Measurements from ENCODE around the gene FLII. TPM values are rescaled to one million over a fixed set of nuclear protein-coding genes. Genes with fewer than 3 reads are reported as not detected.

The FLII gene
- total RNA-seq, 4 donors from 2014 or later, result 283 to 543 (median 310) TPM

- no peak for ATAC-seq
- H3K27me3 ChIP-seq, result no peaks in the 10 kb centered on the region
- TF ChIP-seq EP300 (IDR thresholded peaks at IDR 0.05), result no peak
- no peak for TF ChIP-seq POLR2AphosphoS5 (IDR thresholded peaks at IDR 0.05)
- WGBS, 2 donors (ENCODE audit: low coverage in 1 of 2), result 94 to 97% methylated on average over 3 to 6 of the region's 11 CpGs
- H3K4me1 ChIP-seq, result no peaks in the 10 kb centered on the region
- no peaks in the 10 kb centered on the region for H3K9me3 ChIP-seq
- H3K27ac ChIP-seq, result no peak overlapping the region
- no peak overlapping the region for H3K4me3 ChIP-seq
- H3K36me3 ChIP-seq, result peaks cover 0 to 100% of the 10 kb centered on the region in 2 donors
These were observed 26.8 kb upstream of the FLII start for GRCh38 chr17:18285296-18285695.

DNA sequence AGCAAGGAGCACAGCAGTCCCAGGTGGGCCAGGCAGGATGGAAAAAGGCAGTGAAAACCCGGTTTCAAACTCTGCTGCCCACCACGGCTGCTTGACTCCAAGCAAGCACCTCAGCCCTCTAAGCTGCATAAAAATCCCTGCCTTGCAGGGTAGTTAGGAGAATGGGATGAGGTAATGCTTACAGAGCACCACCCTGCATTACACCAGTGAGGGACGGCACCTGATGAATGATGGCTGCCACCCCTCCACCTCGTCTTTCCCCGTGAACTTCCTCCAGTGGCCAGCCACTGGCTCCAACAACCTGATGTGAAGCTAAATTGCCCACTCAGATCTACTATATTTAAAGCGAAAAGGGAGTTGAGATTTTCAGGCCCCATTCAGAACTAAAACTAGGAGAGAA, 23.2 kb upstream of the FLII start:
- no peak for ATAC-seq
- WGBS, 2 donors (ENCODE audit: low coverage in 1 of 2), result 83 to 89% methylated on average over 1 to 3 of the region's 6 CpGs
- Histone ChIP-seq H3K27ac (no peak overlapping the region), H3K27me3 (no peaks in the 10 kb centered on the region), H3K36me3 (peaks cover 0 to 100% of the 10 kb centered on the region in 2 donors), H3K4me3 (no peak overlapping the region), H3K4me1 (no peaks in the 10 kb centered on the region), H3K9me3 (no peaks in the 10 kb centered on the region)
- TF ChIP-seq POLR2AphosphoS5 (IDR thresholded peaks at IDR 0.05), result no peak

DNA sequence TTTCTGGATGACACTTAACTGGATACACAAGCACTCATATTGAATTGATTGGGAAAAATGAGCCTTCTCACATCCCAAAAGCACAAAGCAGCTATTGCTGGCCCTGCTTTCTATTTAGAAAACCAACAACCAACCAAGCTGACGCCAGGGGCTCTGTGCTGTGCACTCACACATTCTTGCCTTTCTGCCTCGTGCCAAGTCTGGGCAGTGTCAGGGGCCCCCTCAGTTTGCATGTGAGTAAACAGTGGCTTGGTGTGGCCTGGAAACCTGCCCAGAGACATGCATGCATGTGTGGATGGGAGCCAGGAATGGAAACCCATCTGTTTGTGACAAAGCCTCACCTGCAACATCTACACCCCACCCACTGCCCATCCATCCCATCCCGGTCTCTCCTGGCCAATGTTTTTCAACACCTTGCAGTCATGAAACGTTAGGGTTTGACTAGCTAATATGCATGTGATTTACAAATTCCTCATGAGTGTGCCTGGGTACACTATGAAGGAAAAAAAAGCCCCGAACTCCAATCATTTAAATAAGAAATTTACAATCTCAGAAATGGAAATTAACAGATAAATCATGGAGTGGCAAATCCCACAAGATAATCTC, 22.3 kb upstream of the FLII start:
- Histone ChIP-seq H3K4me3 (no peak overlapping the region), H3K36me3 (peaks cover 0 to 100% of the 10 kb centered on the region in 2 donors), H3K27ac (no peak overlapping the region), H3K4me1 (no peaks in the 10 kb centered on the region), H3K9me3 (no peaks in the 10 kb centered on the region), H3K27me3 (no peaks in the 10 kb centered on the region)
- TF ChIP-seq EP300 (IDR thresholded peaks at IDR 0.05) (no peak), POLR2A (IDR thresholded peaks at IDR 0.05) (no peak), POLR2AphosphoS5 (IDR thresholded peaks at IDR 0.05) (no peak)
- TF ChIP-seq, protein P1, sequence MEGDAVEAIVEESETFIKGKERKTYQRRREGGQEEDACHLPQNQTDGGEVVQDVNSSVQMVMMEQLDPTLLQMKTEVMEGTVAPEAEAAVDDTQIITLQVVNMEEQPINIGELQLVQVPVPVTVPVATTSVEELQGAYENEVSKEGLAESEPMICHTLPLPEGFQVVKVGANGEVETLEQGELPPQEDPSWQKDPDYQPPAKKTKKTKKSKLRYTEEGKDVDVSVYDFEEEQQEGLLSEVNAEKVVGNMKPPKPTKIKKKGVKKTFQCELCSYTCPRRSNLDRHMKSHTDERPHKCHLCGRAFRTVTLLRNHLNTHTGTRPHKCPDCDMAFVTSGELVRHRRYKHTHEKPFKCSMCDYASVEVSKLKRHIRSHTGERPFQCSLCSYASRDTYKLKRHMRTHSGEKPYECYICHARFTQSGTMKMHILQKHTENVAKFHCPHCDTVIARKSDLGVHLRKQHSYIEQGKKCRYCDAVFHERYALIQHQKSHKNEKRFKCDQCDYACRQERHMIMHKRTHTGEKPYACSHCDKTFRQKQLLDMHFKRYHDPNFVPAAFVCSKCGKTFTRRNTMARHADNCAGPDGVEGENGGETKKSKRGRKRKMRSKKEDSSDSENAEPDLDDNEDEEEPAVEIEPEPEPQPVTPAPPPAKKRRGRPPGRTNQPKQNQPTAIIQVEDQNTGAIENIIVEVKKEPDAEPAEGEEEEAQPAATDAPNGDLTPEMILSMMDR (IDR thresholded peaks at IDR 0.05), result no peak
- no peak for ATAC-seq
- 52 to 68% methylated on average over 2 to 5 of the region's 5 CpGs for WGBS, 2 donors (ENCODE audit: low coverage in 1 of 2)

- no peak for ATAC-seq
- TF ChIP-seq EP300 (IDR thresholded peaks at IDR 0.05) (no peak), POLR2AphosphoS5 (IDR thresholded peaks at IDR 0.05) (no peak), POLR2A (IDR thresholded peaks at IDR 0.05) (no peak)
- TF ChIP-seq, protein P1 (IDR thresholded peaks at IDR 0.05), result no peak
- Histone ChIP-seq H3K9me3 (no peaks in the 10 kb centered on the region), H3K4me1 (no peaks in the 10 kb centered on the region), H3K27me3 (no peaks in the 10 kb centered on the region), H3K4me3 (no peak overlapping the region), H3K27ac (no peak overlapping the region), H3K36me3 (peaks cover 0 to 99% of the 10 kb centered on the region in 2 donors)
- no CpG with 5 or more reads among the region's 4 CpGs for WGBS, 2 donors (ENCODE audit: low coverage in 1 of 2)
These were observed 21.7 kb upstream of the FLII start for GRCh38 chr17:18280249-18280648.

GRCh38 chr17:18278867-18279266, 20.3 kb upstream of the FLII start:
- H3K4me3 ChIP-seq, result no peak overlapping the region
- peaks cover 0 to 97% of the 10 kb centered on the region in 2 donors for H3K36me3 ChIP-seq
- H3K27ac ChIP-seq, result no peak overlapping the region
- WGBS, 2 donors (ENCODE audit: low coverage in 1 of 2), result 49 to 73% methylated on average over 2 to 3 of the region's 3 CpGs
- no peak for ATAC-seq
- no peak for TF ChIP-seq POLR2A (IDR thresholded peaks at IDR 0.05)
- TF ChIP-seq POLR2AphosphoS5 (IDR thresholded peaks at IDR 0.05), result no peak
- TF ChIP-seq, protein P1 (IDR thresholded peaks at IDR 0.05), result no peak
- no peak for TF ChIP-seq EP300 (IDR thresholded peaks at IDR 0.05)
- no peaks in the 10 kb centered on the region for H3K9me3 ChIP-seq
- no peaks in the 10 kb centered on the region for H3K27me3 ChIP-seq
- no peaks in the 10 kb centered on the region for H3K4me1 ChIP-seq

GRCh38 chr17:18277076-18277475, 18.5 kb upstream of the FLII start:
- no peak for ATAC-seq
- Histone ChIP-seq H3K9me3 (no peaks in the 10 kb centered on the region), H3K27ac (no peak overlapping the region), H3K27me3 (no peaks in the 10 kb centered on the region), H3K4me3 (no peak overlapping the region), H3K36me3 (peaks cover 0 to 94% of the 10 kb centered on the region in 2 donors), H3K4me1 (no peaks in the 10 kb centered on the region)
- TF ChIP-seq POLR2AphosphoS5 (IDR thresholded peaks at IDR 0.05) (no peak), POLR2A (IDR thresholded peaks at IDR 0.05) (no peak), EP300 (IDR thresholded peaks at IDR 0.05) (no peak)
- 73 to 100% methylated on average over 1 of the region's 1 CpG for WGBS, 2 donors (ENCODE audit: low coverage in 1 of 2)
